Sigmoid colon (tissue), 7 donors: ENCODE data around the gene RRAD. TPM values are rescaled to one million over a fixed set of nuclear protein-coding genes. Genes with fewer than 3 reads are reported as not detected.

Source experiments
- DNase-seq: peaks from one replicate; pipeline ENCODE4 v3.0.0-alpha.2; 2019
- H3K27ac ChIP-seq, 4 donors: fragments of 200-600 bp; sonication (generic); one replicate each; pipeline ENCODE4 v1.5.1; 2016 to 2019; ENCODE audit warnings: mild to moderate bottlenecking in 1 of 4
- H3K27me3 ChIP-seq, 3 donors: fragments of 200-600 bp; sonication (generic); one replicate each; pipeline ENCODE4 v1.5.1; 2019; ENCODE audit warnings: mild to moderate bottlenecking in 1 of 3
- H3K36me3 ChIP-seq, 4 donors: fragments of 200-600 bp; sonication (generic); one replicate each; pipeline ENCODE4 v1.5.1; 2016 to 2019
- H3K4me1 ChIP-seq, 4 donors: fragments of 200-600 bp; sonication (generic); one replicate each; pipeline ENCODE4 v1.5.1; 2017 to 2019
- H3K4me3 ChIP-seq, 4 donors: fragments of 200-600 bp; sonication (generic); one replicate each; pipeline ENCODE4 v1.5.1; 2017 to 2019; ENCODE audit warnings: mild to moderate bottlenecking in 2 of 4, moderate library complexity in 1 of 4
- H3K9me3 ChIP-seq, 4 donors: fragments of 200-600 bp in 3 of 4; sonication (generic) in 3 of 4; one replicate each; pipeline versions ENCODE4 v1.5.1 to v1.6.1; 2013 to 2019
- EP300 ChIP-seq, 4 donors: sonication (generic); formaldehyde crosslinking; IDR thresholded peaks; one replicate each; pipeline ENCODE4 v1.6.1; 2017; ENCODE audit warnings: antibody characterized with exemption in 4 of 4
- POLR2A ChIP-seq, 2 donors: fragments of 450-650 bp; IDR thresholded peaks; one replicate each; pipeline ENCODE4 v1.6.1; 2016; ENCODE audit warnings: antibody characterized with exemption in 2 of 2, mild to moderate bottlenecking in 2 of 2, moderate library complexity in 2 of 2
- POLR2AphosphoS5 ChIP-seq, 4 donors: sonication (generic); formaldehyde crosslinking; IDR thresholded peaks; one replicate each; pipeline ENCODE4 v1.6.1; 2017; ENCODE audit warnings: antibody characterized with exemption in 4 of 4
- WGBS, 2 donors: extraction: QIAGEN DNeasy Blood & Tissue Kit; methylation state at CpG; one replicate each; pipeline ENCODE4 v1.1.7; 2013; 5-methylcytosine and 5-hydroxymethylcytosine counted together
- intact Hi-C: fragments of 100-400 bp; cut with DNase I; formaldehyde crosslinking; loops from one replicate; pipeline ENCODE4 v1.15.1; 2023
- polyA plus RNA-seq, 3 donors: library from polyadenylated mRNA; stranded (reverse); fragments of 200-250 nt; gene quantifications; one replicate each; pipeline ENCODE4 v1.2.3, GENCODE V29; 2013
- total RNA-seq, 4 donors: library from RNA; depleted of rRNA; stranded (reverse); fragments of >200 nt; gene quantifications; one replicate each; pipeline ENCODE4 v1.1.0, GENCODE V29; 2016
- TF ChIP-seq, protein P1 (sequence below), 4 experiments: fragments of 450-650 bp in 3 of 4; fragments of 200-600 bp in 1 of 4; IDR thresholded peaks; one replicate each; pipeline ENCODE4 v1.5.1; 2016 to 2019; ENCODE audit warnings: antibody characterized with exemption in 4 of 4, mild to moderate bottlenecking in 3 of 4, moderate library complexity in 2 of 4
- donor health status: healthy with polysubstance abuse.
- donor health status: Bipolar disorder and iron deficiency.
- donor health status: healthy.

The RRAD gene
- total and polyA plus RNA-seq, 7 donors, result 1.2 to 31.2 (median 10.9) TPM

DNA sequence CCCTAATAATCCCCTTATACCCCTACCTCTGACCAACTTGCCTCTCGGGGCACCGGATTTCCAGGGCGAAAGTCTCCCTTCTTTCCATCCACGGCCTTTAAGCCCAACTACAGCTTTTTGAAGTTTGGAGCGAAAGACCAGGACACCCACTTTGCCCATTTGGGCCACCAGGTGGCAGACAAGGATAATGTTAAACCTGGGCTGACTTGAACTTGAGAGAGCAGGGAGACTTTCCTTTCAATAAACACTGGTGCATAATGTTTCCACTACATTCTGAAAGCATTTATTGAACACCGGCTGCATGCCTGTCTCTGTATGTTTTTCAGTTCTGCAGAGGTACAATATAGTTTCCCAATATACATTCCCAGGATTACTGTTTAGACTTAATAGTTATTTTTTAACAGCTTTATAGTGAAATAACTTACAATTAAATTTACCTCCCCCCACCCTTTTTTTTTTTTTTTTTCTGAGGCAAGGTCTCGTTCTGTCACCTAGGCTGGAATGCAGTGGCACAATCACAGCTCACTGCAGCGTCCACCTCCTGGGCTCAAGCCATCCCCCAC, 28.8 kb upstream of the RRAD start:
- intact Hi-C loops, result no loop called here
- peaks cover 0 to under 1% (median under 1%) of the 10 kb centered on the region in 4 donors for H3K4me1 ChIP-seq
- 8 to 23% methylated on average over 8 of the region's 8 CpGs for WGBS, 2 donors

DNA sequence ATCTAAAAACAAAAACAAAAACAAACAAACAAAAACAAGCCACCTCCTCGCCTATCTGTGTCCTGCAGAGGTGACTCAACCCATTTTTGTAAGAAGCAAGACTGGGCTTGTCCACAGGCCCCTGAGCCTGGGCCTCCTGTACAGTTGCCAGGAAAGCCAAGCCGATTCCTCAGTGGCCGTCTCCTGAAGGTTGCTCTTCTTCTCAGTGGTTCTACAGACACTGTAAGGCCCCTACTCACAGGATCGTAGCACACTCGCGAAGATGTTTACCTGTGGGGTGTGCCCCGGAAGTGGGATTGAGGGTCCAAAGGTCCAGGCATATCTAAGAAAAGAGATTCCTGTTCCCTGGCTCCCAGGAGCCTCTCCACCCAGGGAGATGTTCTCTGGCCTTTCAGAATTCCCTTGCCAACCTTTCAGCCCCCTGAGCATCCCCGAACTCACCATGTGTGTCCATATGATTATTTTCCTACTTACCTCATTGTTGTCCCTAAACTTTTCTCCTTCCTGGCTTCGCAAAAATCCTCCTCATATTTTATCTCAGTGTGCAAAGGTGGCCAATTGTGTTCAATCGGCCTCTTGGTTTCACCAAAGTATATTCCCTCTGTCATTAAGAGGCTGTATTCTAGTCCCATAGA, 28.2 kb upstream of the RRAD start:
- DNase-seq, result no peak
- intact Hi-C loops, result no loop called here
- 17 to 67% methylated on average over 10 of the region's 10 CpGs for WGBS, 2 donors
- Histone ChIP-seq H3K36me3 (no peaks in the 10 kb centered on the region), H3K4me3 (no peak overlapping the region), H3K4me1 (peaks cover 0 to 7% (median 7%) of the 10 kb centered on the region in 4 donors), H3K27ac (no peak overlapping the region), H3K9me3 (no peaks in the 10 kb centered on the region), H3K27me3 (peaks cover 0 to 51% (median 3%) of the 10 kb centered on the region in 3 donors)
- TF ChIP-seq POLR2A (IDR thresholded peaks at IDR 0.05) (peak in 1 of 2 donors; percentile 9), POLR2AphosphoS5 (IDR thresholded peaks at IDR 0.05) (no peak), EP300 (IDR thresholded peaks at IDR 0.05) (no peak)
- TF ChIP-seq, protein P1, sequence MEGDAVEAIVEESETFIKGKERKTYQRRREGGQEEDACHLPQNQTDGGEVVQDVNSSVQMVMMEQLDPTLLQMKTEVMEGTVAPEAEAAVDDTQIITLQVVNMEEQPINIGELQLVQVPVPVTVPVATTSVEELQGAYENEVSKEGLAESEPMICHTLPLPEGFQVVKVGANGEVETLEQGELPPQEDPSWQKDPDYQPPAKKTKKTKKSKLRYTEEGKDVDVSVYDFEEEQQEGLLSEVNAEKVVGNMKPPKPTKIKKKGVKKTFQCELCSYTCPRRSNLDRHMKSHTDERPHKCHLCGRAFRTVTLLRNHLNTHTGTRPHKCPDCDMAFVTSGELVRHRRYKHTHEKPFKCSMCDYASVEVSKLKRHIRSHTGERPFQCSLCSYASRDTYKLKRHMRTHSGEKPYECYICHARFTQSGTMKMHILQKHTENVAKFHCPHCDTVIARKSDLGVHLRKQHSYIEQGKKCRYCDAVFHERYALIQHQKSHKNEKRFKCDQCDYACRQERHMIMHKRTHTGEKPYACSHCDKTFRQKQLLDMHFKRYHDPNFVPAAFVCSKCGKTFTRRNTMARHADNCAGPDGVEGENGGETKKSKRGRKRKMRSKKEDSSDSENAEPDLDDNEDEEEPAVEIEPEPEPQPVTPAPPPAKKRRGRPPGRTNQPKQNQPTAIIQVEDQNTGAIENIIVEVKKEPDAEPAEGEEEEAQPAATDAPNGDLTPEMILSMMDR (IDR thresholded peaks at IDR 0.05), result no peak

More for the DNA sequence above, 28.8 kb upstream of the RRAD start:
- DNase-seq, result peak; percentile 79
- Histone ChIP-seq H3K27me3 (peaks cover 0 to 45% (median 3%) of the 10 kb centered on the region in 3 donors), H3K9me3 (no peaks in the 10 kb centered on the region), H3K36me3 (no peaks in the 10 kb centered on the region), H3K27ac (no peak overlapping the region), H3K4me3 (no peak overlapping the region)
- TF ChIP-seq POLR2AphosphoS5 (IDR thresholded peaks at IDR 0.05) (no peak), POLR2A (IDR thresholded peaks at IDR 0.05) (no peak), EP300 (IDR thresholded peaks at IDR 0.05) (no peak)
- TF ChIP-seq, protein P1 (IDR thresholded peaks at IDR 0.05), result peak; percentile 31 to 76 (median 68)

DNA sequence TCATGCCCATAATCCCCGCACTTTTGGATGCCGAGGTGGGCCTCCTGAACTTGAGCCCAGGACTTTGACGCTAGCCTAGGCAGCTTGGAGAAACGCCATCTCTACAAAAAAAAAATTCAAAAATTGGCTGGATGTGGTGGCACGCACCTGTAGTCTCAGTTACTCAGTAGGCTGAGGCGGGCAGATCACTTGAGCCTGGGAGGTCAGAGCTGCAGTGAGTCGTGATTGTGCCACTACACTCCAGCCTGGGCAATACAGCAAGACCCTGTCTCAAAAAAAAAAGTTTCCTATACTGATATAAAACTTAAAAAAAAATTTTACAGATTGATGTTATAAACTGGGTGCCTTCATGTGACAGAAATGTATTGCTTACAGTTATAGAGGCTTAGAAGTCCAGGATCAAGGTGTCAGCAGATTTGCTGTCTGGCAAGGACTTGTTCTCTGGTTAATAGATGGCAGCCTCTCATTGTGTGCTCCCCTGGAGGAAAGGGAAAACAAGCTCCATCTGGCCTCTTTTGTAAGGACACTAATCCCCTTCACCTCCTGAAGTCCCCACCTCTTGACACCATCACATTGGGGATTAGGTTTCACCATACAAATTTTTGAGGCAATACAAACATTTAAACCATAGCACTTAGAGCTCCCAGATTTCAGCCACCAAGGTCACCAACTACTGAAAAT, 27.2 kb upstream of the RRAD start:
- intact Hi-C loops, result no loop called here
- peaks cover 0 to 17% (median 12%) of the 10 kb centered on the region in 4 donors for H3K4me1 ChIP-seq
- no peaks in the 10 kb centered on the region for H3K9me3 ChIP-seq
- no peak for DNase-seq
- no peak overlapping the region for H3K4me3 ChIP-seq
- H3K27ac ChIP-seq, result no peak overlapping the region
- 90 to 91% methylated on average over 7 of the region's 7 CpGs for WGBS, 2 donors
- H3K27me3 ChIP-seq, result peaks cover 0 to 51% (median 3%) of the 10 kb centered on the region in 3 donors
- H3K36me3 ChIP-seq, result no peaks in the 10 kb centered on the region
- no peak for TF ChIP-seq EP300 (IDR thresholded peaks at IDR 0.05)
- TF ChIP-seq POLR2AphosphoS5 (IDR thresholded peaks at IDR 0.05), result no peak
- TF ChIP-seq, protein P1 (IDR thresholded peaks at IDR 0.05), result no peak
- no peak for TF ChIP-seq POLR2A (IDR thresholded peaks at IDR 0.05)

DNA sequence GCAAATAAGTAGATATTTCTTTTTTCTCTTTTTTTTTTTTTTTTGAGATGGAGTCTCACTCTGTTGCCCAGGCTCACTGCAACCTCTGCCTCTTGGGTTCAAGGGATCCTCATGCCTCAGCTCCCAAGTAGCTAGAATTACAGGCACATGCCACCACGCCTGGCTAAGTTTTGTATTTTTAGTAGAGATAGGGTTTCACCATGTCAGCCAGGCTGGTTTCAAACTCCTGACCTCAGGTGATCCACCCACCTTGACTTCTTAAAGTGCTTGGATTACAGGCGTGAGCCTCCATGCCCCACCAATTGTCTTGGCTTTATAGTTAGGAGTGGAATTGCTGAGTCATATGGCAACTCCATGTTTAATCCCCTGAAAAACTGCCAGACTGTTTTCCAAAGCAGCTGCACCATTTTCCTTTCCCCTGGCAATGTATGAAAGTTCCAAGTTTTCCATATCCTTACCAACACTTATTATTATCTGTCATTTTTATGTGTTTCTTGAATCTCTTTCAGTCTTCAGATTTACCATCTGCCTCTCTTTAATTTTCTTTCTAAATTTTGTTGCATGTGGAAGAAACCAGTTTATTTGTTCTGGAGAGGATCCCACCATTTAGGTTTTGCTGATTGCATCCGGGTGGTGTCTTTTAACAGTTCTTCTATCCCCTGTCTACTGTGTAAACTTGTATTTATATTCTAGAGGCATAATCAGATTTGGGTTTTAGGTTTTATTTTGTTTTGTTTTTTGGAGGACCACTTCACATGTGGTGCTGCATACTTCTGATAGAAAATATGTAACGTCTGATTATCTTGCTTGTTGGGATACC, 25.8 kb upstream of the RRAD start:
- DNase-seq, result no peak
- TF ChIP-seq POLR2AphosphoS5 (IDR thresholded peaks at IDR 0.05) (no peak), POLR2A (IDR thresholded peaks at IDR 0.05) (no peak), EP300 (IDR thresholded peaks at IDR 0.05) (no peak)
- TF ChIP-seq, protein P1 (IDR thresholded peaks at IDR 0.05), result no peak
- H3K27ac ChIP-seq, result no peak overlapping the region
- H3K4me1 ChIP-seq, result peaks cover 0 to 20% (median 15%) of the 10 kb centered on the region in 4 donors
- no peak overlapping the region for H3K4me3 ChIP-seq
- 88 to 90% methylated on average over 4 of the region's 4 CpGs for WGBS, 2 donors
- intact Hi-C loops, result no loop called here
- peaks cover 0 to 51% (median 3%) of the 10 kb centered on the region in 3 donors for H3K27me3 ChIP-seq
- no peaks in the 10 kb centered on the region for H3K9me3 ChIP-seq
- no peaks in the 10 kb centered on the region for H3K36me3 ChIP-seq
